SW480 (cell line): ENCODE measurements around the gene POU4F1.
"Not testable (repeated sequence)": the region's sequence is repeated elsewhere in the genome, so short reads cannot be mapped to it uniquely, and the experiment has no call there.

Experiments
- DNase-seq: peaks from one replicate; pipeline ENCODE4 v3.0.0-alpha.2; 2016; ENCODE audit warnings: low spot score

The POU4F1 gene, protein sequence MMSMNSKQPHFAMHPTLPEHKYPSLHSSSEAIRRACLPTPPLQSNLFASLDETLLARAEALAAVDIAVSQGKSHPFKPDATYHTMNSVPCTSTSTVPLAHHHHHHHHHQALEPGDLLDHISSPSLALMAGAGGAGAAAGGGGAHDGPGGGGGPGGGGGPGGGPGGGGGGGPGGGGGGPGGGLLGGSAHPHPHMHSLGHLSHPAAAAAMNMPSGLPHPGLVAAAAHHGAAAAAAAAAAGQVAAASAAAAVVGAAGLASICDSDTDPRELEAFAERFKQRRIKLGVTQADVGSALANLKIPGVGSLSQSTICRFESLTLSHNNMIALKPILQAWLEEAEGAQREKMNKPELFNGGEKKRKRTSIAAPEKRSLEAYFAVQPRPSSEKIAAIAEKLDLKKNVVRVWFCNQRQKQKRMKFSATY

DNA sequence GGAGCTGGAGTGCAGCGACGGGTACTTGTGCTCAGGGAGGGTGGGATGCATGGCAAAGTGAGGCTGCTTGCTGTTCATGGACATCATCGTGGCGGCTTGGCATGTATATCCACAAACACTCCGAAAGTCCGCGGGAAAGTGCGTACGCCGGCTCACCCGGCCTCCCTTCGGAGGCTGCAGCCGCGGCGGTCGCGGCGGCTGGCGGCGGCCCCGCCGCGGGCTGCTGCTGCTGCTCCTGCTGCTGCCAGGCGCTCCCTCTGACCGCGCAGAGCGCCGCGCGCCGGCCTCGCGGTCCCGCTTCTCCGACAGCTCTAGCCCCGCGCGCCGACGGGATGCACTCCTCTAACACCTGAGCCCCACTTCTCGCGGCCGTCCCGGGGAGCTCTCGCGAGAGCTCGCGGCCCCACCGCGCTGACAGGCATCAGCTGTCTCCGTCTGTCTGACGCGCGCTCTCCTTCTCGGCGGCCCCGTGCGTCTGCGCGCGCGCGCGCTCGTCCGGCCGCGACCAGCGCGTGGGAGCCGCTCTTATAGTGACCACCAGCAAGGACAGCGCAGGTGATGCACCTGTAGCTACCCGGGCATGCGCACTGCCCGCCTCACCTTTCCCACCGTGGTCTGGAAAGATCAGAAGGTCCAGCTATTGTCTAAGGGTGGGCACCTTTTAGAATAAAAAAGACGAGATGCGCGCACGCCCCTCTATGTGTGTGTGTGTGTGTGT, at the start of gene POU4F1:
TSS of gene POU4F1 (minus strand) at position 313 of the 718 bp plus-strand sequence. CDS start at position 87, 226 bp downstream.
- DNase-seq: peak; percentile 71

DNA sequence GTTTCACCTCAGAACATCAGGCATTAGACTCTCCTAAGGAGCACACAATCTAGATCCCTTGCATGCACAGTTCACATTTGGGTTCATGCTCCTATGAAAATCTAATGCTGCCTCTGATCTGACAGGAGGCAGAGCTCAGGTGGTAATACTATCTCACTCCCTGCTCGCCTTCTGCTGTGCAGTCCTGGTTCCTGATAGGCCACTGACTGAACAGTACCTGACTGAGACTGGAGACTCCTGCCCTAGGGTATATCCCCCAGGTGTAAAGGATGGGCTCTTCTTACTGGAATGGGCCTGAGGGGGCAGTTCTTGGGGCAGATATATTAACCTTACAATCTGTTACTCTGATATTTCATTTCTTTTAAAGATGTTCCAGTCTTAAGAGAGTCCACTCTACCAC, 49.3 kb upstream of the POU4F1 start:
- DNase-seq: no peak

DNA sequence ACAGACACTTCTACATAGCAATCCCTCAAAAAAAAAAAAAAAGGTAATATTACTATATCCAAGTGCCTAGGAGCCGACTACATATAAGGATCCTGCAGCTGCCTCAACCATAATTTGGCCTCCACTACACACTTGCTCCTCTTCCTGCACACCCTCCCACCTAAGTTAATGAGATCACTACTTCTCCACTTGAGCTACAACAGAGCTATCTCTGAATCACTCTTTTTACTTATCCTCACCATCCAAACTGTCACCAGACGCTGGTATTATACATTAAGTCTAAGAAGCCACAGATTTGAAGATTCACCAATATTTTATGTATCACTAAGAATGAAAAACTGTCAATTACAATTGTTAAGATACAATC, 47.3 kb upstream of the POU4F1 start:
- DNase-seq: no peak

DNA sequence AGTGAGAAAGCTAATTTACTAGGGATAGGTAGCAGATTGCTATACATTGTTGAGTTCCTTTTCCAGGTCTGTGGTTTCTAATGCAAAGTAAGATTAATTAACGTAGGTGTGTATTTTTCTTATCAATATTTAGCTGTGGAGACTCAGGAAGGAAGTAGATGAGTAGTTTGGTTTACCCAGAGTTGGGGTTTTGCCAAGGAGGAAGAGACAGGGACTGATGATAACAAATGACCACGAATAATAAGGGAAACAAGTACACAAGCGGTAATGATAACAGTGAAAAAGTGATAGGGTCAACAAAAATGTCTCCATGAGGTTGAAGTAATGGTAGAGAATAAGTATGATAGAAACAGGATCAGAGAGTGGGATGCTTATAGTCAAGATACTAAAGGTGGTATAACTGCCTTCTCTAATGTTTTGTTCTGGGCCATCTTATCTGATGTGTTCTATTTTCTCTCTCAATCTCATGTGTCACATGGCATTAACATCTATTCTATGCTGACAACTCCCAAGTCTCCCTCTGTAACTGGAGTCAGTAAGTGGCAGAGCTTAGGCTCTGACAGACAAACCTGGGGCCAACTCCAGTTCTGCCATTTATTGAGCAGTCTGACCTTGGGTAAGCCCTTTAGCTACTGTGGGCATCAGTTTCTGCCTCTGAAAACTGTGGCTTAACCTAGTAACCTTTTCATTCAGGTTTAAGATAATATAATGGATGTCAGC, 46.8 kb upstream of the POU4F1 start:
- no peak for DNase-seq

DNA sequence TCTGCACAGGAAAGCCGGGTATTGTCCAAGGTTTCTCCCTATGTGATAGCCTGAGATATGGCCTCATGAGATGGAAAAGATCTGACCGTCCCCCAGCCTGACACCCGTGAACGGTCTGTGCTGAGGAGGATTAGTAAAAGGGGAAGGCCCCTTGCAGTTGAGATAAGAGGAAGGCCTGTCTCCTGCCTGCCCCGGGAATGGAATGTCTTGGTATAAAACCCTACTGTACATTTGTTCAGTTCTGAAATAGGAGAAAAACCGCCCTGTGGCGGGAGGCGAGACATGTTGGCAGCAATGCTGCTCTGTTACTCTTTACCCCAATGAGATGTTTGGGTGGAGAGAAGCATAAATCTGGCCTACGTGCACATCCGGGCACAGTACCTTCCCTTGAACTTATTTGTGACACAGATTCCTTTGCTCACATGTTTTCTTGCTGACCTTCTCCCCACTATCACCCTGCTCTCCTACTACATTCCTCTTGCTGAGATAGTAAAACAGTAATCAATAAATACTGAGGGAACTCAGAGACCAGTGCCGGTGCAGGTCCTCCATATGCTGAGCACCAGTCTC, 43.8 kb upstream of the POU4F1 start:
- not testable (repeated sequence) for DNase-seq

DNA sequence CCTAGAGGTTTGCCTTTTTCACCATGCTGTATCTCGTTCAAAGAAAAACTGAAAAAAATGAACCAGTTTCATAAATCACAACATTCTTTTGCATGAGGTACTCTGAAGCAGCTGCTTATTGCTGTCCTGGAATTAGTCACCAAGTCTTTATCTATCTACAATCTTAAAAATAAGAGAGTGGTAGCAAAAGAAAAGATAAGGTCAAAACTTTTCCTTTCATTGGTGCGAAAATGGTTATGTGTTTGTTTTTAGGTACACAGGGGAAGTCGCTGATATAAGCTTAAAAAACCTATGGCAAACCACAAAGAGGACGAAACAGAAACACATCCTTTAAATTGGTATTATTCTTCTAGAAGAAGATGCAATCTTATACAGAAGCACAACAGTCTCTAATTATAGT, 34.9 kb upstream of the POU4F1 start:
- no peak for DNase-seq

DNA sequence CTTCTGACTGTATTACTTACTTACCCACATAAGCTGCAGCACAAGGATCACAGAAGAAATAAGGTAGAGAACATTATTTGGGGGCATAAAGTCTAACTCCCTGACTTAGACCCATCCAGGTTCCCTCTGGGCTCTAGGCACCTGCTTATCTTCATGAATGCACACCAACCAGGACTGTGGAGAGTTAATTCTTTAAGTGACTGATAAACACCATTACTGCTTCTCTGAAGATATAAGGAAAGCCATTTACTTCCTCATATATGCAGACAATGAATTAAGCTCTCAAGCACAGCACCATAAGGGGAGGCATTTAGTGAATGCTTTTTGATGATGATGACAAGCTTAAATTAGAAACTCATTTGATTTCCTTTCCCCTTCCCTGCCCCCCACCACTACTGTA, 33.1 kb upstream of the POU4F1 start:
- no peak for DNase-seq

DNA sequence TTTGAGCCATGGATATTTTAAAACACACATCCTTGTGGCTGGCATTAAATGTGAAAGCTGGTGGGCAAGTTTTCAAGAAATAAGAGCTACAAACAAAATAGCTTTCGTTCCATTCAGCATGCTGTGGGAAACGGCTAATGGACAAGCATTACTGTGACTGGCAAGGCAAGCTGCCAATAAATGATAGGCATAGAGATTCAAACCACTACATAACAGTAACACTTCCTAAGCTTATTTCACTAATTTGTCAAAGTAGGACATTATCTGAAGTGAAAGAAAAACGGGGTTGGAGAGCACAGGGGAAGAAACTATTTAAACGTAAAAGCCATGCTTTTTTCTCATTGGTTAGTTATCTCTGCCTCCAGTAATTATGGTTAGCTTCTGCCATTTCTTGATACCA, 29.6 kb upstream of the POU4F1 start:
- DNase-seq: no peak

DNA sequence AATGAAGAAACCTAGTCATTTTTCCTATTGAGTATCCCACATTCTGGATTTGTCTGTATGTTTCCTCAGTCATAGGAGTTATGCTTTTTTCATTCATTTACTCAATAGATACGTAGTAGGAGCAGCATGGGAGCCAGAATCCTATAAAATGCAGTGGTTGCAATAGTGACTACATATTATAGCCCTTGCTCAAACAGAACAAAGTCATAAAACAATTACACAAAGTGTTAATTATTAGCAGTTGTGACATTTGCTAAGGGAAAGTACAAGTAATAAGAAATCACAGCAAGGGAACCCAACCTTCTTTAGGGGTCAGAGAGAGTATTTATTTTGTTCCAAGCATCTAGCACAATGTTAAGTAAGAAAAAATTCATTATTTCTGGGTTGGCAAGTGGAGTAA, 27.7 kb upstream of the POU4F1 start:
- DNase-seq: no peak

DNA sequence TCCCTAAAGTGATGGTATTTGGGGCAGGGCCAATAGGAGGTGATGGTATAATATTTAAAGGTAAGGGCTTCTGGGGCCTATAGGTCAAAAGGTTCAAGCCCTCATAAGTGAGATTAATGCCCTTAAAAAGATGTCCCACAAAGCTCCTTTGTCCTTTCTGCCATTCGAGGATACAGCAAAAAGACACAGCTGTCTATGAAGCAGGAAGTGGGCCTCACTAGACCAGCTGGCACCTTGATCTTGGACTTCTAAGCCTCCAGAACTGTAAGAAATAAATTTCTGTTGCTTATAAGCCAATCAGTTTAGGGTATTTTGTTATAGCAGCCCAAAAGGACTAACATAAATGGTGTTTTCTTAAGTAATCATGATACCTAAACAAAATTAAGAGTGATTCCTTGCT, 27.2 kb upstream of the POU4F1 start:
- DNase-seq: no peak

DNA sequence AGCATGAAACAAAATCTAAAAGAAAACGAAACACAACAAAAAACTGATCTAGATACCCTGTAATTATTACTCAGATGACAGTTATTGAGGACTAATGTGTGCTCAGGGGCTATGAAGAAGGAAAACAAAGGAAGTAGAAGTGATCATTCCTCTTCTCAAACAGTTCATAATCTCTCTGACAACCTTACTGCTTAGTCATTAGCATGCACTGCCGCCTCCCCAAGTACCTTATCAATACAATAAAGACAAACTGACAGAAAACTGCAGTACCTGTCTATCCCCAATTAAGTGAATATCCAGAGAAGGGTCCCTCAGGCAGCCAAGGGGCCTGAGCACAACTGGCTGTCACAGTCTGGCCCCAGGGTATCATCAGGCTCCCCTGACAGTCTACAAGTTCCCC, 22.0 kb upstream of the POU4F1 start:
- DNase-seq: no peak

DNA sequence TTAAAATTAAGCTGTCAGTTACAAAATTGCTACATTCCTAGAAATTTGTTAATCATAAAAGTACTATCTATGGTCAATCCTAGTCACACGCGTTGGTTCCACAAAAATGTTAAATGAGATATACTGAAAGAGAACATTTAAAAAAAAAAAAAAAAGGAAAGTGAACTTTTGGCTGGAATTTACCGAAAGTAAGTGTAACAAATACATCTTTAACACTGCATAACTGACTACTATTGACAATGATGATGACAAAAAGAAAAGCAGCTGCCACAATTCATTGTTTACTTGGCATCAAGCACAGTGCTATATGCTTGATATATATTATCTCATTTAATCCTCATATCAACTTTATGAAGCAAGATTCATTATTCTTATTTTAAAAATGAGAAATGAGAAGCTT, 19.8 kb upstream of the POU4F1 start:
- no peak for DNase-seq

DNA sequence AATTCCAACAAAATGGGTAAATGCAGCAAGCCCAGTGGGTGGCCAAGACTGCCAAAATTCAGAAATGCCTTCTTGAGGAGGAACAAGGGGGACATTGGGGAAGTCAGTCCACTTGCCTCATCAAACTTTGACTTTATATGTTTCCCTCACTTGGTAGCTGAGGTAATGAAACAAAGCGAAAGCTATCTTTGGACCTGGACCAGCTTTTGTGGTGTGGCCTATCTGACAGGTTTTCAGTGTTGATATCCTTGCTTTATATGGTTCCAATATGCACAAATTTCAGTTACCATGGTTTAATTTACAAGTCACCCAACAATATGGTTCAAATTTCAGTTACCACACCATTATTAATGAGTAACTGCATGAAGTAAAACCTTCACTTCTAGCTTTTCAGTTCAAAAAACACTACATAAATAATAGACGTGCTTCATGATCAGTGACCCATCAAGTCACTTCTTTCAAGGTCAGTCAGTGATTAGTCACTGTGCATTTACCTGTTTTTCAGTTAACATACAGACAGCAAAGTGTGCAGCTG, 17.7 kb upstream of the POU4F1 start:
- no peak for DNase-seq

DNA sequence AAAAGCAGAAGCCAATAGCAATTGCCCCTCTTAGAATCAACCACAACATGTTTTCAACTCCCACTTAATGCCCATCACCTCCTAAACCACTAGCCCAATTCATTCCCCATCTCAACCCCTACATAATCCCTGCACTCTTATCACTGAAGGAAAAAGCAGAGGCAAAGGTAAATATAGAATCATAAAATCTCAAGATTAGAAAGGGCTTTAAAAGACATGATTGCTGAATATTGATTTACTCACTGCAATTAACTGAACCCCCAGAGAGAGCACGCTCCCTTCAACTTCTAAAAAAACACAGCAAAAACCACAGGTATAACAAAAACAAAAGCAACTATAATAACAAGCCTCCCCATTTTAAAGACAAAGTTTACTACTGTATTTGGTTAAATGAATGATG, 15.1 kb upstream of the POU4F1 start:
- DNase-seq: no peak

DNA sequence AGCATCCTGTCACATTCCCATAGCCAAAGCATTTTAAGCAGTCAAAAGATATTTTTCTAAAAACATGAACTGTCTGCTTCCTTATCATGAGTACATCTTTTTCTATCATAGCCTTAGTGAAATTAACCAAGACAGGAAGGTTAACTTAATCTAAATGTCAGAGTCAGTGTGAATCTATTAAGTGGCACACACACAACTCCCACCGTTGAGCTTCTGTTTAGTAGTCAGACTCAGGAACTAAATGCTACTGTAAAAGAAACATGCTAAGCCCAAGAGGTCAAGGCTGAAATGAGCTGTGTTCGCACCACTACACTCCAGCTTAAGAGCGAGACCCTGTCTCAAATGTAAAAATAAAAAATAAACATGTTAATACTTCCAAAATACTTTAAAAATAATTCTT, 7.7 kb upstream of the POU4F1 start:
- DNase-seq: no peak

DNA sequence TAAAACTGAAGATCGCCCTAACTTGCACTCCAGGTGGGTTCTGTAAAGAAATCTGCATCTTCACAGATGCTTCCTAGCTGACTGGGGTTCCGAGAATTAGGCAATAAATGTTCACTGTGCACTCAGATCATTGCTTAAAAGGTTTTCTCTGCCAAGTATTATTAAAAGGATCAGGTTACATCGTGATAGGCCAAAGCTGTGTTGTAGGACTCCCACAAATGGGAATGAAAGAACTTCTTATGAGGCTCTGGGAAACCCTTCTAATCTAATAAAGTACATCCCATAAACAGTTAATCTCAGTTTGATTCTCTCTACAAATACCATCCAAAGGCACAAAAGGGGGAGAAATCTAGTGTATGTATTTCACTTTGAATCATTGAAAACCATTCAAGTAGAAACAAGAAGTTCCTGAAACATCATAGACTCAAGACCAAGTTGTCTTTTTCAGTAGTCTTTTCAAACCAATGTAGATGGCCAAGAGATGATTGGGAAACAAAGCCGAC, 7.1 kb upstream of the POU4F1 start:
- DNase-seq: no peak

DNA sequence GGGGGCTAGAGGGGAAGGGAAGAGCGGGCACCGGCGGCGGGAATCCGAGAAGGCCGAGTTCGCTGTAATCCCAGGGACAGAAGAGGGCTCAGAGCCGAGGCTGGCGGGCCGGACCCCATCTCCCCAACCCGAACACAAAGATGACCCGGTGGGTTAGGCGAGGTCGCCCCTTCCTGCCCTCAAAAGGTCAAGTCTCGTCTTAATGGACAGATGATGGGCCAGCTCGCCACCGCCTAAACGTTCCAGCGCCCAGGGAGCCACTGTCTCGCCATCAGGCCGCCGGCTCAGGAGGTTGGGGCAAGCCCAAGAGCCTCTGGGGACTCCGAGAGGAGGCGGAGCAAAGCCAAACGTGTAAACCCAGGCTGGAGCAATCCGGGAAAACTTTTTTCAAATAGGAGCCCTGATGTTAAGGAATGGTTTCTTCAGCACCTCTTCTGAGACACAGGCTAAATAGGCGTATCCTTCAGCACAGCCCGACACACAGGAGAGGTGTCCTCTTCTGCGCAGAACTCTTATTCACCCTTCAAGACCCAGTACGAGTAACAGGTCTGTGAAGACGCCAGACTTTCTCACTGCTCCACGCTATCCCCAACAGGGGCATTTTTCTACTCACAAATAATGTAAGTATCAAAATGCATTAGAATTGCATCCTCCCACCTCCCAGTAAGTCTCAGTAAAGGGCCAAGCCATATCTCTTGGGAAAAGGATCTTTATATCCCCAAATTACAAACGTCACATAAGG, 6.3 kb upstream of the POU4F1 start:
- no peak for DNase-seq

DNA sequence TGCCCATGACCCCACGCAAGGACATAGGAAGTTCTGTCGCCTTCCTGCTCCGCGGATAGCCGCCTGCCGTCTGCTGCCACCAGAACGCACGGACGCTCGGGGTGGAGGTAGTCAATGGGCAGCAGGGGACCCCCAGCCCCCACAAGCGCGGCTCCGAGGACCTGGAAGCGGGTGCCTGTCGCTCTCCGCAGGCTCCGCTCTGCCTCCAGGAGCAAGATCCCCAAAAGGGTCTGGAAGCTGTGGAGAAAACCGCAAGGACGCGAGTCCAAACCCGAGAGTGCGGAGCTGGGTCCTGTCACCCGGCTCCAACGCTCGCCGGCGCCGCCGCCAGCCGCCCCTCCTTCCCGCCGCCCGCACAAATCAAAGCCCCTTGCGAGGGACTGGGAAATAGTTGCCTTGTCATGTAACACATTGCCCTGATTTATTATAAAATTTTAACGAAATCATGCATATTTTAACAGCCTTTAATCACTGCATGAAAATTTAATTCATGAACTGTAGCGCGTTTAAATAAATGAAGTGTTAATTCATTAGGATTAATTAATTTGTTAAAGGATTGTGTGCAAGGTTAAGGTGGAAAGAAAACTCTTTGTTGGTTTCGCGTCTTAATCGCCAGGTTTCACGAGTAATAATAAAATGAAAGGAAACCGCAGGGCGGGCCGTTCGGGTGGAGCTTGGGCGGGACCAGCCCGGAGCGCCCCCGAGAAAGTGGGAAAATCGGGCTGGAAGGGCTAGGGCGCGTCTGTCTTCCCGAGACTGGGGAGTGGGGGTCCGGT, 5.5 kb upstream of the POU4F1 start:
- DNase-seq: no peak

DNA sequence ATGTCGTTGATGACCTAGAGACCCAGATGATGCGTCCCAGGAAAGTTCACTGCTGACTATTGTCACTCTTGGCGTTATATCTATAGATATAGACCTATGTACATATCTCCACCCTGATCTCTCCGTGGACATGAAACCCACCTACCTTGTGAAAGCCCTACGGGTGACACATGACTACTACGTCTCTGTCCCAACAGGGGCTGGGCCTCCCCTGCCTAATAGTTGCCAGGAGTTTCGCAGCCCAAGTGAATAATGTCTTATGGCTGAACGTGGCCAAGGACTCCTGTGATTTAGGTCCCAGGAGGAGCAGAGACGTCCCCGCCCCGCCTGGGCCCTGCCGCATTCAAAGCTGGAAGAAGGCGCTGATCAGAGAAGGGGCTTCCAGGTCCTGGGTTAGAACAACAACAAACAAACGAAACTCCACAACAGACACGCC, 4.9 kb upstream of the POU4F1 start:
- DNase-seq: no peak

DNA sequence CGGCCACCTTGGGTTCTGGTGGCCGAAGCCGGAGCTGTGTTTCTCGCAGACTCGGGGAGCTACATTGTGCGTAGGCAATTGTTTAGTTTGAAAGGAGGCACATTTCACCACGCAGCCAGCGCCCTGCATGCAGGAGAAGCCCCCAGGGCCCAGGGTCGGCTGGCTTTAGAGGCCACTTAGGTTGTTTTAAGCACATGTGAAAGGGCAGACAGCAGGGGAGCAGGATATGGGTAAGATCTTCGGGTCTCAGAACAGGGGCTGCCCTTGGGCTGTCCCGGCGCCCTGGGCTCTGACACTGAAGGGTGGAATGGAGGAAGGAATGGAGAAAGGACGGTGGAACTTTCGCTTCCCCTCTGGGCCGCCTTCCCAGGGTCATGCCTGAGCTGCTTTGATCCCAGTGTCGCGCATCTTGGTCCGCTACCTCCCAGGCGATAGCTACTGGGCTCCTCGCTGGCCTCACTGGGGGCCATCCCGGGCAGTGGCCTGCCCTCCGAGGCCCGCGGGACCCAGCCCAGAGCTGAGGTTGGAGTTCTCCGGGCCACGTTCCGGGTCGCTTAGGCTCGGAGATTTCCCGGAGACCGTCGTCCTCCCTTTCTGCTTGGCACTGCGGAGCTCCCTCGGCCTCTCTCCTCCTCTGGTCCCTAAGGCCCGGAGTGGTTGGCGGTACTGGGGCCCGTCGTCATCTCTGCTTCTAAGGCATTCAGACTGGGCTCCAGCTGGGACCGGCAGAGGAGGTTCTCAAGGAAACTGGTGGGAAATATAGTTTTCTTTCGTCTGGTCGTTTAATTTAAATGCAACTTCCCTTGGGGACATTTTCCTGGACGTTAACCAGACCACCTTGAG, 4.3 kb upstream of the POU4F1 start:
- no peak for DNase-seq
